Measurements from ENCODE around the gene GBX1. TPM values are rescaled to one million over a fixed set of nuclear protein-coding genes. Genes with fewer than 3 reads are reported as not detected.

GBX1 gene
- total RNA-seq, 1 donor from 2014 or later, result not detected

DNA sequence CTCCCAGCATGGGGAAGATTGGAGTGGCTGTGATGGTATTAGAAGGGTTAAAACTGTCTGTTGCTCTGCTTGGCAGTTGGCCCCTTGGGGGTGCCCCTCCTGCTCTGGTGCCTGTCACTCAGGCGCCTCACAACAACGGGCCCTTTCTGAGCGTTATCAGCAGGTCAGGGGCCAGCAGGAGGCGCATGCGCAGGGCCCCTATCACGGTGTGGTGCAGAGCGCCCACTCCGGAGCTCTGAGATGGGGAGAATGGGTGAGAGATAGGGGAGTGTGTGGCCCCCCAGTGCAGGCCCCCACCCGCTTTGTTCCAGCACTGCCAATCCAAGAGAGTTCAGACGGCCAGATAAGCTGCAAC, 24.8 kb downstream of the GBX1 start:
- TF ChIP-seq, protein P1, sequence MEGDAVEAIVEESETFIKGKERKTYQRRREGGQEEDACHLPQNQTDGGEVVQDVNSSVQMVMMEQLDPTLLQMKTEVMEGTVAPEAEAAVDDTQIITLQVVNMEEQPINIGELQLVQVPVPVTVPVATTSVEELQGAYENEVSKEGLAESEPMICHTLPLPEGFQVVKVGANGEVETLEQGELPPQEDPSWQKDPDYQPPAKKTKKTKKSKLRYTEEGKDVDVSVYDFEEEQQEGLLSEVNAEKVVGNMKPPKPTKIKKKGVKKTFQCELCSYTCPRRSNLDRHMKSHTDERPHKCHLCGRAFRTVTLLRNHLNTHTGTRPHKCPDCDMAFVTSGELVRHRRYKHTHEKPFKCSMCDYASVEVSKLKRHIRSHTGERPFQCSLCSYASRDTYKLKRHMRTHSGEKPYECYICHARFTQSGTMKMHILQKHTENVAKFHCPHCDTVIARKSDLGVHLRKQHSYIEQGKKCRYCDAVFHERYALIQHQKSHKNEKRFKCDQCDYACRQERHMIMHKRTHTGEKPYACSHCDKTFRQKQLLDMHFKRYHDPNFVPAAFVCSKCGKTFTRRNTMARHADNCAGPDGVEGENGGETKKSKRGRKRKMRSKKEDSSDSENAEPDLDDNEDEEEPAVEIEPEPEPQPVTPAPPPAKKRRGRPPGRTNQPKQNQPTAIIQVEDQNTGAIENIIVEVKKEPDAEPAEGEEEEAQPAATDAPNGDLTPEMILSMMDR (IDR thresholded peaks at IDR 0.05; ENCODE audit: insufficient read depth, low read length, poor library complexity, severe bottlenecking), result no peak
- no peak for DNase-seq (ENCODE audit: low read depth)
- H3K4me3 ChIP-seq (ENCODE audit: low read depth, low read length), result no peak overlapping the region
- no peaks in the 10 kb centered on the region for H3K27me3 ChIP-seq (ENCODE audit: control insufficient read depth, insufficient read depth, low read length)
- peaks cover 3% of the 10 kb centered on the region for H3K36me3 ChIP-seq (ENCODE audit: control insufficient read depth, insufficient read depth, low read length)

DNA sequence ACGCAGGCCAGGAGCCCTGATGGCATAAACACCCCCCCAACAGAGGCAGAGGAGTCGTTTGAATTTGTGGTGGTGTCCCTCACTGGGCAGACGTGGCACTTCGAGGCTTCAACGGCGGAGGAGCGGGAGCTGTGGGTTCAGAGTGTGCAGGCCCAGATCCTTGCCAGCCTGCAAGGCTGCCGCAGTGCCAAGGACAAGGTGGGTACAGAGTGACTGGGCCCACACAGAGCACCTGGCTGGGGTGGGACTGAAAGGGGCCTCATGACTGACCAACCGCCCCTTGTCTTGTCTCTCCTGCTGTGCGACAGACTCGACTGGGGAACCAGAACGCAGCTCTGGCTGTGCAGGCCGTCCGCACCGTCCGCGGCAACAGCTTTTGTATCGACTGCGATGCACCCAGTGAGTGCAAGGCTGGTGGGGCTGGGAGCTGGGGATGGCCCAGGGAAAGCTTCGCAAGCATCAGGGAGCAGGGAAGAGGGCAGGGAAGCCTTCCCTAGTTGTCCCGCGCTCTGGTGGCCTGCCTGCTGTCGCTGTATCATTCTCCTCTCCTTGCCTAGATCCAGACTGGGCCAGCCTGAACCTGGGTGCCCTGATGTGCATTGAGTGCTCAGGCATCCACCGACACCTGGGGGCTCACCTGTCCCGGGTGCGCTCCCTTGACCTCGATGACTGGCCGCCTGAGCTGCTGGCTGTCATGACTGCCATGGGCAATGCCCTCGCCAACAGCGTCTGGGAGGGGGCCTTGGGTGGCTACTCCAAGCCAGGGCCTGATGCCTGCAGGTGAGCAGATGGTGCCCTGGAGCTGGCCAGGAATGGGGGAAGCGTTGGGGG, 25.4 kb downstream of the GBX1 start:
- DNase-seq (ENCODE audit: low read depth), result no peak
- TF ChIP-seq, protein P1 (IDR thresholded peaks at IDR 0.05; ENCODE audit: insufficient read depth, low read length, poor library complexity, severe bottlenecking), result no peak
- Histone ChIP-seq H3K27me3 (ENCODE audit: control insufficient read depth, insufficient read depth, low read length) (no peaks in the 10 kb centered on the region), H3K36me3 (ENCODE audit: control insufficient read depth, insufficient read depth, low read length) (peaks cover 3% of the 10 kb centered on the region), H3K4me3 (ENCODE audit: low read depth, low read length) (no peak overlapping the region)

DNA sequence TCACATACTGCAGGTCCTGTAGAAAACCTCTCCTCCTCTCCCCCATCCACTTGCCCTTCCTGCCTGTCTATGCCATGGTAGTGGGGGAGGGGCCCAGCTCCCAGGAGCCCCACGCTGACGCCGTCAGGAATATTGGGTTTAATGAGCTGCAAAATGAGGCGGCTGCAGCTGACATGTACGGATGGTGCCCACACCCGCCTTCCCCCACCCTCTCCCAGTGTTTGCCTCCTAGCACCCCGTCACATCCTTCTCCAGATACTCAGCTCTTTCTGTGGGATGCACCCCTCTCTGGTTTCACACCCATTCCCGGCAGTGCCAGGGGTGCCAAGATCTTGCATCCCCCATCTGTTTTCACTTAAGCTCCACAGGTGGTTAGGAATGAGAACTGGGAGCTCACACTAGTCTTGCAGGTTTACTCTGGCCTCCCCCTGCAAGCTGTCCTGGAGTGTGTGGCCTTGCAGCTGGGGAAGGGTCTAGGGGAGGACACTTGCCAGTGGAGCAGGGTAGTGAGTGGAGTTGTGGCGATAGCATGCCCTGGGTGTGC, 26.1 kb downstream of the GBX1 start:
- Histone ChIP-seq H3K36me3 (ENCODE audit: control insufficient read depth, insufficient read depth, low read length) (peaks cover 3% of the 10 kb centered on the region), H3K27me3 (ENCODE audit: control insufficient read depth, insufficient read depth, low read length) (no peaks in the 10 kb centered on the region), H3K4me3 (ENCODE audit: low read depth, low read length) (no peak overlapping the region)
- DNase-seq (ENCODE audit: low read depth), result no peak
- TF ChIP-seq, protein P1 (IDR thresholded peaks at IDR 0.05; ENCODE audit: insufficient read depth, low read length, poor library complexity, severe bottlenecking), result no peak

DNA sequence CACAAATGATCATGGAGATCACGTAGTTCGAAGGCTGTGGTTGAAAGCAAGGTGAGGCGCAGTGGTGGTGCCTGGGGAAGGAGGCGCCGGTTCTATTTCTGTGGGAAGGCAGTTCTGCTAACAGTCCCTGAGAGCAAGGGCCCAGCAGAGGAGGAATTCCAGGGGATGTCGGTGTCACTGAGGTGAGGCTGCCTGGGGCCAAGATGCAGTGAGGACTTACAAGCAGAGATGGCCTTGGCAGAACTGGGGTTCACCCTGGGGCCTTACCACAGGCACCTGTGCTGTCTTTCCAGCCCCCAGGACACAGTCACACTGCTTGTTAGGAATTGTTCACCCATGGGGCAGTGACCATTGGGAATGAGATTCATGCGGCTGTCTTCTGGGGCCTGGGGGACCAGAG, 26.7 kb downstream of the GBX1 start:
- Histone ChIP-seq H3K27me3 (ENCODE audit: control insufficient read depth, insufficient read depth, low read length) (no peaks in the 10 kb centered on the region), H3K4me3 (ENCODE audit: low read depth, low read length) (no peak overlapping the region), H3K36me3 (ENCODE audit: control insufficient read depth, insufficient read depth, low read length) (peaks cover 3% of the 10 kb centered on the region)
- TF ChIP-seq, protein P1 (IDR thresholded peaks at IDR 0.05; ENCODE audit: insufficient read depth, low read length, poor library complexity, severe bottlenecking), result no peak
- DNase-seq (ENCODE audit: low read depth), result no peak

DNA sequence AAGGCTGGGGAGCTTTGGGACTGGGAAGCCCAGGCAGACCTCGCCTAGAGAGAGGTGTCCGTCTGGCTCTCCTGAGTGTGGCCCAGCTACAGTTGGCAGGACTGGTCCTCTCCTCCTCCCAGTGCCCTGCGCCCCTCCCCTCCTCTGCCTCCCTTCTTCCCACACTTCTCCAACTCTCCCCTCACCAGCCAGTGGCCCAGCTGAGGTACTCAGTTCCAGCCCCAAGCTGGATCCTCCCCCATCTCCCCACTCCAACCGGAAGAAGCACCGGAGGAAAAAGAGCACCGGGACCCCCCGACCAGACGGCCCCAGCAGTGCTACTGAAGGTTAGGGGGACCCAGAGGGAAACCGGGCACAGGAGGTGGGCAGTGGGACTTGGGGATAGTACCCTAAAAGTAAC, 27.7 kb downstream of the GBX1 start:
- Histone ChIP-seq H3K27me3 (ENCODE audit: control insufficient read depth, insufficient read depth, low read length) (no peaks in the 10 kb centered on the region), H3K36me3 (ENCODE audit: control insufficient read depth, insufficient read depth, low read length) (peaks cover 3% of the 10 kb centered on the region), H3K4me3 (ENCODE audit: low read depth, low read length) (no peak overlapping the region)
- no peak for DNase-seq (ENCODE audit: low read depth)
- TF ChIP-seq, protein P1 (IDR thresholded peaks at IDR 0.05; ENCODE audit: insufficient read depth, low read length, poor library complexity, severe bottlenecking), result no peak

All from kidney epithelial cell (primary cell).